NB4 (cell line): Measurements from ENCODE around the gene RNF8.

ENCODE experiments used
- MYC ChIP-seq: IDR thresholded peaks from 2 replicates; pipeline ENCODE4 v1.6.1; 2011; ENCODE audit warnings: low read depth, low read length
- POLR2A ChIP-seq: IDR thresholded peaks from 2 replicates; pipeline ENCODE4 v1.6.1; 2011; ENCODE audit warnings: mild to moderate bottlenecking; ENCODE audit not compliant: insufficient read length; ENCODE audit errors: extremely low read depth
- TF ChIP-seq, protein P1 (sequence below): IDR thresholded peaks from one replicate; pipeline ENCODE4 v1.5.1; 2012; ENCODE audit warnings: low read depth, low read length

DNA sequence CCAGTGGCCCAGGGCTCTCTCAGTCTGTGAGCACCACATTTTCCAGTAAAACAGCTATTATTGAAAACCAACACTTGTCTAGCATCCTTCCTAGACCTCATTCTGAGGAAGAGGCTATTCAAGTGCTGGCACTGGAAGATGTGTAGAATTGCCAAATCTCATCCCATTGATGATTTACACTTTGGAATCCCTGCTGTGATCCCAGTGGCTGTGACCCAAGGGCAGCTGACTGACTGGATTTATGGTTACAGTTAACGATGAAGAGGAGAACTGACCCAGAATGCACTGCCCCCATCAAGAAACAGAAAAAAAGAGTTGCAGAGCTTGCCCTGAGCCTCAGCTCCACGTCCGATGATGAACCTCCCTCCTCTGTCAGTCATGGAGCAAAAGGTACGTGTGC lies 81.6 kb downstream of the RNF8 start:
- TF ChIP-seq, protein P1, sequence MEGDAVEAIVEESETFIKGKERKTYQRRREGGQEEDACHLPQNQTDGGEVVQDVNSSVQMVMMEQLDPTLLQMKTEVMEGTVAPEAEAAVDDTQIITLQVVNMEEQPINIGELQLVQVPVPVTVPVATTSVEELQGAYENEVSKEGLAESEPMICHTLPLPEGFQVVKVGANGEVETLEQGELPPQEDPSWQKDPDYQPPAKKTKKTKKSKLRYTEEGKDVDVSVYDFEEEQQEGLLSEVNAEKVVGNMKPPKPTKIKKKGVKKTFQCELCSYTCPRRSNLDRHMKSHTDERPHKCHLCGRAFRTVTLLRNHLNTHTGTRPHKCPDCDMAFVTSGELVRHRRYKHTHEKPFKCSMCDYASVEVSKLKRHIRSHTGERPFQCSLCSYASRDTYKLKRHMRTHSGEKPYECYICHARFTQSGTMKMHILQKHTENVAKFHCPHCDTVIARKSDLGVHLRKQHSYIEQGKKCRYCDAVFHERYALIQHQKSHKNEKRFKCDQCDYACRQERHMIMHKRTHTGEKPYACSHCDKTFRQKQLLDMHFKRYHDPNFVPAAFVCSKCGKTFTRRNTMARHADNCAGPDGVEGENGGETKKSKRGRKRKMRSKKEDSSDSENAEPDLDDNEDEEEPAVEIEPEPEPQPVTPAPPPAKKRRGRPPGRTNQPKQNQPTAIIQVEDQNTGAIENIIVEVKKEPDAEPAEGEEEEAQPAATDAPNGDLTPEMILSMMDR: no peak
- TF ChIP-seq POLR2A (no peak), MYC (no peak)
